ENCODE data around the gene NTN4.

The NTN4 gene

DNA sequence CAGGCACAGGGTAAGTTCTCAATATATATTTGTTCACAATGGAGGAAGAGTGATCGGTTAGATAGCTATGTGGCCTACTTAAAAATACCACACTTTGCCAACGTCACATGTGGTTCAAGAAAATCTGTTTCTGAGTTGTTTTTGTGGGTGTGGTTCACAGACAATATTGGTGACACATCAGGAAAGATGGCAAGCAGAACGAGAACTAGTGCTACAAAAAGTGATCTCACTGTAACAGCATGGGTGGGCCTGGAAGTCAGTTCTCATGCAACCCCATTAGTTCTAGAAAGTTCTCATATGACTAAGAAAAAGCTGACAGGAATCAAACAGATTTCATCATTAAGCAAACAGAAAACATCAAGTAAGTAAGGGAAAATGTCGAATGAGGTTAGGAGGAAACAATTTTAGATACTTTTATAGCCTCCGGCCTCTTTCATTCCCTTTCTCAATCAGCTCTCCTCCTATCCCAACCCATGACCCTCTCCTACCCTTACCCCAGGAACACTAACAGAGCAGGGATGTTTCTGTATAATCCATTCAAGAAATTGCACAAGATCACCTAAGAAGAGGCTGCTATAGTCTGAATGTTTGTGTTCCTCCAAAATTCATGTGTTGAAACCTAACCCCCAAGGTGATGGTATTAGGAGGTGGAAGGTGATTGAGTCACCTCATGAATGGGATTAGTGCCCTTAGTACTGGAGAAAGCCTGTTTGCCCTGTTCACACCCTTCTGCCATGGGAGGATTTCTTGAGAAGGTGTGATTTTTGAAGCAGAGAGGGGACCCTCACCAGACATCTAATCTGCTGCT, 15.5 kb upstream of the NTN4 start:
- no peak overlapping the region for H3K4me2 ChIP-seq (ENCODE audit: low read length)
- no peak overlapping the region for H3K27ac ChIP-seq (ENCODE audit: low read depth, low read length)
- H3K36me3 ChIP-seq (ENCODE audit: control insufficient read depth, low read length): no peaks in the 10 kb centered on the region
- no peaks in the 10 kb centered on the region for H4K20me1 ChIP-seq (ENCODE audit: control insufficient read depth, insufficient read depth, low read depth, low read length)
- H3K79me2 ChIP-seq (ENCODE audit: control insufficient read depth, low read length): no peaks in the 10 kb centered on the region
- H3K4me1 ChIP-seq (ENCODE audit: control insufficient read depth, low read length): no peaks in the 10 kb centered on the region
- no peak for TF ChIP-seq EZH2phosphoT487 (IDR thresholded peaks at IDR 0.05; ENCODE audit: borderline replicate concordance, low read length)
- TF ChIP-seq, protein P1, sequence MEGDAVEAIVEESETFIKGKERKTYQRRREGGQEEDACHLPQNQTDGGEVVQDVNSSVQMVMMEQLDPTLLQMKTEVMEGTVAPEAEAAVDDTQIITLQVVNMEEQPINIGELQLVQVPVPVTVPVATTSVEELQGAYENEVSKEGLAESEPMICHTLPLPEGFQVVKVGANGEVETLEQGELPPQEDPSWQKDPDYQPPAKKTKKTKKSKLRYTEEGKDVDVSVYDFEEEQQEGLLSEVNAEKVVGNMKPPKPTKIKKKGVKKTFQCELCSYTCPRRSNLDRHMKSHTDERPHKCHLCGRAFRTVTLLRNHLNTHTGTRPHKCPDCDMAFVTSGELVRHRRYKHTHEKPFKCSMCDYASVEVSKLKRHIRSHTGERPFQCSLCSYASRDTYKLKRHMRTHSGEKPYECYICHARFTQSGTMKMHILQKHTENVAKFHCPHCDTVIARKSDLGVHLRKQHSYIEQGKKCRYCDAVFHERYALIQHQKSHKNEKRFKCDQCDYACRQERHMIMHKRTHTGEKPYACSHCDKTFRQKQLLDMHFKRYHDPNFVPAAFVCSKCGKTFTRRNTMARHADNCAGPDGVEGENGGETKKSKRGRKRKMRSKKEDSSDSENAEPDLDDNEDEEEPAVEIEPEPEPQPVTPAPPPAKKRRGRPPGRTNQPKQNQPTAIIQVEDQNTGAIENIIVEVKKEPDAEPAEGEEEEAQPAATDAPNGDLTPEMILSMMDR (IDR thresholded peaks at IDR 0.05; ENCODE audit: low read depth, low read length, poor library complexity, severe bottlenecking): no peak
- peaks cover 24% of the 10 kb centered on the region for H3K27me3 ChIP-seq (ENCODE audit: control insufficient read depth, low read length)
- H3F3A ChIP-seq (ENCODE audit: control insufficient read depth, insufficient read depth): no peaks in the 10 kb centered on the region
- H3K4me3 ChIP-seq (ENCODE audit: low read length): no peak overlapping the region
- no peaks in the 10 kb centered on the region for H3K9me2 ChIP-seq (replicated peaks; ENCODE audit: control insufficient read depth, low read length)
- H3K9me3 ChIP-seq (ENCODE audit: control insufficient read depth, insufficient read depth, low read length): no peaks in the 10 kb centered on the region

DNA sequence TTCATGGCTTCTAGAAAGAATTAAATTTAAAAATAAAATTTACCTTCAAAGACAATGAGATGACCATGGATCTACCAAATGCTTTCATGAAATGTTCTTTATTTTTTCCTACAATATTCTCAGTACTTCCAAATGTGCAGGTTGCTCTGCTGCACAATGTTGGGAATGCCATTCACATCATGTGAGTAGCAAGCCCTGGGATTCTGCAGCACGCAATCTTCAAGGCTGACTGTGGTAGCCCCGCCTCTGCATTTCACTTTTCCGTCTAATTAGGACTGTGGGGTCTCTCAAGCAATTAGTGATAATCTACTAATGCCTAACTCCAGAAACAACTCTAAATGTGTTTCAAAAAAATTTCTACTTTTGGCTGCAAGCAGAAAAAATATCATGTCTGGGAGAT, 13.7 kb upstream of the NTN4 start:
- H3F3A ChIP-seq (ENCODE audit: control insufficient read depth, insufficient read depth): no peaks in the 10 kb centered on the region
- H4K20me1 ChIP-seq (ENCODE audit: control insufficient read depth, insufficient read depth, low read depth, low read length): no peaks in the 10 kb centered on the region
- no peaks in the 10 kb centered on the region for H3K36me3 ChIP-seq (ENCODE audit: control insufficient read depth, low read length)
- no peak overlapping the region for H3K4me2 ChIP-seq (ENCODE audit: low read length)
- no peaks in the 10 kb centered on the region for H3K4me1 ChIP-seq (ENCODE audit: control insufficient read depth, low read length)
- H3K9me3 ChIP-seq (ENCODE audit: control insufficient read depth, insufficient read depth, low read length): no peaks in the 10 kb centered on the region
- TF ChIP-seq, protein P1 (IDR thresholded peaks at IDR 0.05; ENCODE audit: low read depth, low read length, poor library complexity, severe bottlenecking): no peak
- no peak for TF ChIP-seq EZH2phosphoT487 (IDR thresholded peaks at IDR 0.05; ENCODE audit: borderline replicate concordance, low read length)
- no peak overlapping the region for H3K4me3 ChIP-seq (ENCODE audit: low read length)
- H3K27me3 ChIP-seq (ENCODE audit: control insufficient read depth, low read length): peaks cover 26% of the 10 kb centered on the region
- no peak overlapping the region for H3K27ac ChIP-seq (ENCODE audit: low read depth, low read length)
- H3K79me2 ChIP-seq (ENCODE audit: control insufficient read depth, low read length): no peaks in the 10 kb centered on the region
- no peaks in the 10 kb centered on the region for H3K9me2 ChIP-seq (replicated peaks; ENCODE audit: control insufficient read depth, low read length)

DNA sequence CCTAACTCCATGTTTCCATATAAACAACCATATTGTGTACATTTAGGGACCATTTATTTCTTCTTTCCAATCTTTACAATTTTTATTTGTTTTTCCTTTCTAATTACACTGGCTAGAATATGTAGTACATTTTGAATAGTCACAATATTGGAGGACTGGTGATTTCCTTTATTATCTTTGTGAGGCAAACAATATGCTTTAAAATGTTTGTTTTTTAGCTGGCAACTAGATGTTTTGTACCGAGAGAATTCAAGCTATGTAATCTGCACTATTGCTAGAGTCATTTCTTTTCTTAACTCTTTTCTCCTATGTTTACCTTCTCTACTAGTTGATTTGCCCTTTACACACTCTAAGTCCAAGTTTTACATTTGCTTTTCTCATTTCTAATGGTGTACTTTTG, 13.3 kb upstream of the NTN4 start:
- peaks cover 27% of the 10 kb centered on the region for H3K27me3 ChIP-seq (ENCODE audit: control insufficient read depth, low read length)
- H3K4me3 ChIP-seq (ENCODE audit: low read length): no peak overlapping the region
- no peaks in the 10 kb centered on the region for H3F3A ChIP-seq (ENCODE audit: control insufficient read depth, insufficient read depth)
- H3K4me2 ChIP-seq (ENCODE audit: low read length): no peak overlapping the region
- no peak overlapping the region for H3K27ac ChIP-seq (ENCODE audit: low read depth, low read length)
- H3K79me2 ChIP-seq (ENCODE audit: control insufficient read depth, low read length): no peaks in the 10 kb centered on the region
- H3K4me1 ChIP-seq (ENCODE audit: control insufficient read depth, low read length): no peaks in the 10 kb centered on the region
- no peaks in the 10 kb centered on the region for H3K36me3 ChIP-seq (ENCODE audit: control insufficient read depth, low read length)
- no peaks in the 10 kb centered on the region for H3K9me2 ChIP-seq (replicated peaks; ENCODE audit: control insufficient read depth, low read length)
- TF ChIP-seq, protein P1 (IDR thresholded peaks at IDR 0.05; ENCODE audit: low read depth, low read length, poor library complexity, severe bottlenecking): no peak
- TF ChIP-seq EZH2phosphoT487 (IDR thresholded peaks at IDR 0.05; ENCODE audit: borderline replicate concordance, low read length): no peak
- H3K9me3 ChIP-seq (ENCODE audit: control insufficient read depth, insufficient read depth, low read length): no peaks in the 10 kb centered on the region
- no peaks in the 10 kb centered on the region for H4K20me1 ChIP-seq (ENCODE audit: control insufficient read depth, insufficient read depth, low read depth, low read length)

All from DOHH2 (cell line).